HEK293 (cell line): ENCODE data around the gene RBM27.
A peak's percentile ranks its signal among the peaks of the same experiment; 100 is the strongest.
"Not testable (repeated sequence)": the region's sequence is repeated elsewhere in the genome, so short reads cannot be mapped to it uniquely, and the experiment has no call there.

Experiments
- CTCF ChIA-PET: fragments of 350-600 bp; formaldehyde crosslinking; extraction: SDS; loops from one replicate; lab custom pipeline; 2021; ENCODE audit warnings: antibody characterized with exemption; lab: Yijun Ruan, JAX
- POLR2A ChIA-PET: fragments of 300-600 bp; formaldehyde crosslinking; extraction: SDS; loops from one replicate; lab custom pipeline; 2020; ENCODE audit warnings: antibody characterized with exemption, inconsistent platforms; lab: Yijun Ruan, JAX
- H3K27ac ChIP-seq: fragments of 200-500 bp; sonication (Bioruptor generic); 2 replicates; pipeline ENCODE4 v1.5.1; 2014; ENCODE audit warnings: low read depth, low read length, control low read depth, inconsistent platforms; ENCODE audit errors: extremely low read depth
- H3K36me3 ChIP-seq, 2 experiments: fragments of 200-500 bp in 1 of 2; sonication (Bioruptor generic) in 1 of 2; 1 replicate in 1 of 2; 2 replicates in 1 of 2; pipeline ENCODE4 v1.5.1; 2014 to 2017; ENCODE audit warnings: inconsistent platforms in 2 of 2, low read length in 2 of 2; ENCODE audit not compliant: control insufficient read depth in 2 of 2, insufficient read depth in 1 of 2
- H3K4me1 ChIP-seq: fragments of 200-500 bp; sonication (Bioruptor generic); 2 replicates; pipeline ENCODE4 v1.5.1; 2014; ENCODE audit warnings: mild to moderate bottlenecking, low read length, inconsistent platforms; ENCODE audit not compliant: control insufficient read depth, insufficient read depth
- H3K4me3 ChIP-seq: 2 replicates; pipeline ENCODE4 v1.5.1; 2011; ENCODE audit warnings: low read depth, mild to moderate bottlenecking, control low read depth, low read length, moderate library complexity
- H3K9me3 ChIP-seq: fragments of 200-500 bp; sonication (Bioruptor generic); 2 replicates; pipeline ENCODE4 v1.5.1; 2014; ENCODE audit warnings: low read depth, low read length, inconsistent platforms; ENCODE audit not compliant: control insufficient read depth, insufficient read depth
- IKZF3 ChIP-seq: fragments of 450-650 bp; IDR thresholded peaks from 2 replicates; pipeline ENCODE4 v1.5.0; 2018; ENCODE audit warnings: missing biosample characterization, mild to moderate bottlenecking, missing genetic modification characterization, moderate library complexity
- ZBTB1 ChIP-seq: fragments of 450-650 bp; formaldehyde crosslinking; IDR thresholded peaks from 2 replicates; pipeline ENCODE4 v1.5.1; 2016; ENCODE audit warnings: missing biosample characterization, missing genetic modification characterization
- ZBTB20 ChIP-seq: fragments of 450-650 bp; formaldehyde crosslinking; IDR thresholded peaks from 2 replicates; pipeline ENCODE4 v1.5.1; 2016; ENCODE audit warnings: missing biosample characterization, missing genetic modification characterization
- ZNF19 ChIP-seq: fragments of 450-650 bp; formaldehyde crosslinking; IDR thresholded peaks from 2 replicates; pipeline ENCODE4; 2016; ENCODE audit warnings: missing biosample characterization, missing genetic modification characterization, low read depth
- ZNF239 ChIP-seq: fragments of 450-650 bp; formaldehyde crosslinking; IDR thresholded peaks from 2 replicates; pipeline ENCODE4 v1.5.1; 2016; ENCODE audit warnings: missing biosample characterization, missing genetic modification characterization
- ZNF404 ChIP-seq: fragments of 450-650 bp; formaldehyde crosslinking; IDR thresholded peaks from 2 replicates; pipeline ENCODE4 v1.5.1; 2017; ENCODE audit warnings: missing biosample characterization, missing genetic modification characterization
- ZNF416 ChIP-seq: fragments of 450-650 bp; formaldehyde crosslinking; IDR thresholded peaks from 2 replicates; pipeline ENCODE4 v1.5.1; 2016; ENCODE audit warnings: missing biosample characterization, missing genetic modification characterization
- ZNF558 ChIP-seq: fragments of 450-650 bp; formaldehyde crosslinking; IDR thresholded peaks from 2 replicates; pipeline ENCODE4 v1.5.1; 2016; ENCODE audit warnings: missing biosample characterization, missing genetic modification characterization
- ZNF560 ChIP-seq: fragments of 450-650 bp; formaldehyde crosslinking; IDR thresholded peaks from 2 replicates; pipeline ENCODE4 v1.5.1; 2017; ENCODE audit warnings: missing biosample characterization, missing genetic modification characterization, borderline replicate concordance
- ZNF600 ChIP-seq: fragments of 450-650 bp; formaldehyde crosslinking; IDR thresholded peaks from 2 replicates; pipeline ENCODE4 v1.5.1; 2016; ENCODE audit warnings: missing biosample characterization, missing genetic modification characterization
- ZNF610 ChIP-seq: fragments of 450-650 bp; formaldehyde crosslinking; IDR thresholded peaks from 2 replicates; pipeline ENCODE4 v1.5.1; 2016; ENCODE audit warnings: missing biosample characterization, missing genetic modification characterization, borderline replicate concordance
- ZNF660 ChIP-seq: fragments of 450-650 bp; IDR thresholded peaks from 2 replicates; pipeline ENCODE4 v1.5.1; 2018; ENCODE audit warnings: missing biosample characterization, mild to moderate bottlenecking, missing genetic modification characterization
- ZNF664 ChIP-seq: fragments of 450-650 bp; formaldehyde crosslinking; IDR thresholded peaks from 2 replicates; pipeline ENCODE4 v1.5.1; 2016; ENCODE audit warnings: missing biosample characterization, missing genetic modification characterization
- ZNF707 ChIP-seq: fragments of 450-650 bp; formaldehyde crosslinking; IDR thresholded peaks from 2 replicates; pipeline ENCODE4 v1.5.1; 2016; ENCODE audit warnings: missing biosample characterization, missing genetic modification characterization
- TF ChIP-seq, protein P1 (sequence below): fragments of 450-650 bp; formaldehyde crosslinking; IDR thresholded peaks from 2 replicates; pipeline ENCODE4 v1.5.1; 2017; ENCODE audit warnings: missing biosample characterization, missing genetic modification characterization
- TF ChIP-seq, protein P2 (sequence below): fragments of 450-650 bp; formaldehyde crosslinking; IDR thresholded peaks from 2 replicates; pipeline ENCODE4 v1.5.1; 2016; ENCODE audit warnings: missing biosample characterization, missing genetic modification characterization
- TF ChIP-seq, protein P3 (sequence below): fragments of 450-650 bp; formaldehyde crosslinking; IDR thresholded peaks from 2 replicates; pipeline ENCODE4 v1.5.1; 2016; ENCODE audit warnings: missing biosample characterization, missing genetic modification characterization, borderline replicate concordance
- TF ChIP-seq, protein P4 (sequence below): fragments of 450-650 bp; IDR thresholded peaks from 2 replicates; pipeline ENCODE4 v1.5.1; 2018; ENCODE audit warnings: missing biosample characterization, mild to moderate bottlenecking, missing genetic modification characterization

The RBM27 gene

DNA sequence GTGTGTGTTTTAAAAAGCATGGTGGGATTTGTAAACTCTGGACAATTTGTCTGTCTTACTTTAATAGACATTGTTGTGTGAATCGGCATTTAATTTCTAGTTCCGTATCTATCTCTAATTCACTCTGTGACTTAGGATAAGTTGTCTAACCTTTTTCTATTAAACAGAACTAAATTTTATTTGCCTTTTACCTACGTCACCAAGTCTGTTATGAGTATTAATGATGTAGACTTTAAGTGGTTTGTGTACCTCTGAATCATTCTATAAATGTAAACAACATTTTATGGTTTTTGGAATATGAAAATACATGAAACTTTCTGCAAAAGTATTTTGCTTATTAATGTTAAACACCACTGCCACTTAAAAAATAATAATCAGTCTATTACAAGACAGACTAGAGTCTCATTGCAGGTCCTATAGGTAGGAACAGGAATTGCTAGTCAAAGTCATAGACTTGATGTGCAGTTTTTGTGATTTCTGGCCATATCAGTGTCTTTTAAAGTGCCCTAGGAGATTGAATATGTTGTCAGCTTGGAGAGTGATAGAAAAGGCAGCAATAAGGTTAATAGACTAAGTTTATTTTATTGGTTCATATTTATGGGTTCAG lies 5.6 kb downstream of the RBM27 start:
- ChIA-PET POLR2A (no interaction called here), CTCF (interaction anchor here (0.8 kb wide), 1 partner anchor 32 kb away, joined by 3 read pairs; no protein-coding TSS in a partner anchor)
- Histone ChIP-seq H3K4me3 (no peak overlapping the region), H3K9me3 (no peaks in the 10 kb centered on the region), H3K36me3 (no peaks in the 10 kb centered on the region; a peak in 1 of 3 replicates), H3K4me1 (peaks cover 17% of the 10 kb centered on the region), H3K27ac (no peak overlapping the region)
- TF ChIP-seq, protein P1, sequence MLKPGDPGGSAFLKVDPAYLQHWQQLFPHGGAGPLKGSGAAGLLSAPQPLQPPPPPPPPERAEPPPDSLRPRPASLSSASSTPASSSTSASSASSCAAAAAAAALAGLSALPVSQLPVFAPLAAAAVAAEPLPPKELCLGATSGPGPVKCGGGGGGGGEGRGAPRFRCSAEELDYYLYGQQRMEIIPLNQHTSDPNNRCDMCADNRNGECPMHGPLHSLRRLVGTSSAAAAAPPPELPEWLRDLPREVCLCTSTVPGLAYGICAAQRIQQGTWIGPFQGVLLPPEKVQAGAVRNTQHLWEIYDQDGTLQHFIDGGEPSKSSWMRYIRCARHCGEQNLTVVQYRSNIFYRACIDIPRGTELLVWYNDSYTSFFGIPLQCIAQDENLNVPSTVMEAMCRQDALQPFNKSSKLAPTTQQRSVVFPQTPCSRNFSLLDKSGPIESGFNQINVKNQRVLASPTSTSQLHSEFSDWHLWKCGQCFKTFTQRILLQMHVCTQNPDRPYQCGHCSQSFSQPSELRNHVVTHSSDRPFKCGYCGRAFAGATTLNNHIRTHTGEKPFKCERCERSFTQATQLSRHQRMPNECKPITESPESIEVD (tag by site-specific recombination): peak; percentile 41; the same call in 1 of the 2 replicates
- no peak for TF ChIP-seq ZNF19

DNA sequence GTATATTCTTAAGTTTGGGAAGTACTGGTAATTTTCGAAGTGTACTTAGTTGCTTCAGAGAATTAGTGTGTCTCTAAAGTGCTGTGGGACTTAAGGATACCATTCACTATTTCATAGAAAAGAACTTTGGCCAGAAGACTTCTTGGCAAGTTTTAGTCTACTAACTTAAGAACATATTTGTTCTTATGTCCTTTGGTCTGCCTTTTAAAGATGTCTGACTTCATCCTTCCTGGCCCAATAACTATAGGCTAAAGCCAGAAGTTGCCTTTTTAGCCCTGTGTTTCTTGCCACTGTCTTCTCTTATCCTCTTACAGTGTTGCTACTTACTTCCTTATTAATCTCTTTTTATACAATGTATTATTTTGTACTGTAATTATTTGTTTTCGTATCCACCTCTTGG lies 6.3 kb downstream of the RBM27 start:
- POLR2A ChIA-PET: no interaction called here
- TF ChIP-seq, protein P2, sequence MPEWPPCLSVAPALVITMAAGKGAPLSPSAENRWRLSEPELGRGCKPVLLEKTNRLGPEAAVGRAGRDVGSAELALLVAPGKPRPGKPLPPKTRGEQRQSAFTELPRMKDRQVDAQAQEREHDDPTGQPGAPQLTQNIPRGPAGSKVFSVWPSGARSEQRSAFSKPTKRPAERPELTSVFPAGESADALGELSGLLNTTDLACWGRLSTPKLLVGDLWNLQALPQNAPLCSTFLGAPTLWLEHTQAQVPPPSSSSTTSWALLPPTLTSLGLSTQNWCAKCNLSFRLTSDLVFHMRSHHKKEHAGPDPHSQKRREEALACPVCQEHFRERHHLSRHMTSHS (tag by site-specific recombination): no peak
- TF ChIP-seq ZNF404 (tag by site-specific recombination) (no peak), ZNF610 (tag by site-specific recombination) (no peak), ZNF664 (tag by site-specific recombination) (0 out of 2 replicates have a peak, but pooled peaks have one; percentile 12)
- TF ChIP-seq, all 188 proteins: peak for 1

DNA sequence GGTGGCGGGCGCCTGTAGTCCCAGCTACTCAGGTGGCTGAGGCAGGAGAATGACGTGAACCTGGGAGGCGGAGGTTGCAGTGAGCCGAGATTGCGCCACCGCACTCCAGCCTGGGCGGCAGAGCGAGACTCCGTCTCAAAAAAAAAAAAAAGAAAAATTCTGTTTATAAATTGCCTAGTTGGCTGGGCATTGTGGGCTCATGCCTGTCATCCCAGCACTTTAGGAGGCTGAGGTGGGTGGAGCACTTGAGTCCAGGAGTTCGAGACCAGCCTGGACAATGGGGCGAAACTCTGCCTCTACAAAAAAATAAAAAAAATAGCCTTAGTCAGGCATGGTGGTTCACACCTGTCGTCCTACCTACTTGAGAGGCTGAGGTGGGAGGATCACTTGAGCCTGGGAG lies 7.4 kb downstream of the RBM27 start:
- TF ChIP-seq ZNF600: 0 out of 2 replicates have a peak, but pooled peaks have one; percentile 27
- peak; percentile 95 for TF ChIP-seq ZNF558 (tag by site-specific recombination)
- H3K9me3 ChIP-seq, H3K4me3 ChIP-seq, CTCF ChIA-PET, H3K36me3 ChIP-seq, H3K27ac ChIP-seq: not testable (repeated sequence)
- POLR2A ChIA-PET: interaction anchor here (0.7 kb wide), 1 partner anchor 192 kb away, joined by 4 read pairs; no protein-coding TSS in a partner anchor
- peaks cover 20% of the 10 kb centered on the region for H3K4me1 ChIP-seq

More for the DNA sequence above, 6.3 kb downstream of the RBM27 start:
- H3K9me3 ChIP-seq: no peaks in the 10 kb centered on the region
- H3K4me1 ChIP-seq: peaks cover 20% of the 10 kb centered on the region
- CTCF ChIA-PET: interaction anchor here (0.8 kb wide), 1 partner anchor 31 kb away, joined by 3 read pairs; no protein-coding TSS in a partner anchor
- H3K27ac ChIP-seq: no peak overlapping the region
- H3K4me3 ChIP-seq: no peak overlapping the region
- H3K36me3 ChIP-seq: no peaks in the 10 kb centered on the region; a peak in 1 of 3 replicates

DNA sequence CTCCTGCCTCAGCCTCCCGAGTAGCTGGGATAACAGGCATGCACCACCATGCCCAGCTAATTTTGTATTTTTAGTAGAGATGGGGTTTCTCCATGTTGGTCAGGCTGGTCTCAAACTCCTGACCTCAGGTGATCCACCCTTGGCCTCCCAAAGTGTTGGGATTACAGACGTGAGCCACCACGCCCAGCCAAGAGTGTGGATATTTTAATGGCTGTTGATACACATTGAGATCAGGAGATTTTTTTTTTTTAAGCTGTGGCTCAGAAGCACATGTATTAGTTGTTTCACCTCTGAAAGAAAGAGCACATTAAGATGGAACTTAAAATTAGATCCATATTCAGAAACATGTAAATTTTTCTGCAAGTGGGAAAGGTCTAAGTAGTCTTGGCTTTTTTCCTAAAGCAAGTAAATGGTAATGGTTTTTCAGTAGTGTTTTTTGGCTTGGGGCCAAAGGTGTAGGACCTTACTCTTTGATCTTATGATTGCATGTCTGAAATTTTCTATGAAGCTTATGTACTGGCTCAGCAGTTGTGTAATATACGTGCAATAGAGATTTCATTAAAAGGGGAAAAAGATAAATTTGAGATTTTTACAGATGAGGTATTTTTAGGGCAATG lies 9.9 kb downstream of the RBM27 start:
- Histone ChIP-seq H3K4me1 (peaks cover 13% of the 10 kb centered on the region), H3K4me3 (no peak overlapping the region), H3K9me3 (no peaks in the 10 kb centered on the region), H3K27ac (no peak overlapping the region), H3K36me3 (no peaks in the 10 kb centered on the region; a peak in 1 of 3 replicates)
- ChIA-PET CTCF (interaction anchor here (0.5 to 1.1 kb wide), 5 partner anchors 10 to 306 kb away, joined by 3 to 6 read pairs (median 4); no protein-coding TSS in a partner anchor), POLR2A (interaction anchor here (2.1 kb wide), 1 partner anchor 10 kb away, joined by 9 read pairs; the partner anchor contains the start of gene RBM27)
- TF ChIP-seq, protein P3, sequence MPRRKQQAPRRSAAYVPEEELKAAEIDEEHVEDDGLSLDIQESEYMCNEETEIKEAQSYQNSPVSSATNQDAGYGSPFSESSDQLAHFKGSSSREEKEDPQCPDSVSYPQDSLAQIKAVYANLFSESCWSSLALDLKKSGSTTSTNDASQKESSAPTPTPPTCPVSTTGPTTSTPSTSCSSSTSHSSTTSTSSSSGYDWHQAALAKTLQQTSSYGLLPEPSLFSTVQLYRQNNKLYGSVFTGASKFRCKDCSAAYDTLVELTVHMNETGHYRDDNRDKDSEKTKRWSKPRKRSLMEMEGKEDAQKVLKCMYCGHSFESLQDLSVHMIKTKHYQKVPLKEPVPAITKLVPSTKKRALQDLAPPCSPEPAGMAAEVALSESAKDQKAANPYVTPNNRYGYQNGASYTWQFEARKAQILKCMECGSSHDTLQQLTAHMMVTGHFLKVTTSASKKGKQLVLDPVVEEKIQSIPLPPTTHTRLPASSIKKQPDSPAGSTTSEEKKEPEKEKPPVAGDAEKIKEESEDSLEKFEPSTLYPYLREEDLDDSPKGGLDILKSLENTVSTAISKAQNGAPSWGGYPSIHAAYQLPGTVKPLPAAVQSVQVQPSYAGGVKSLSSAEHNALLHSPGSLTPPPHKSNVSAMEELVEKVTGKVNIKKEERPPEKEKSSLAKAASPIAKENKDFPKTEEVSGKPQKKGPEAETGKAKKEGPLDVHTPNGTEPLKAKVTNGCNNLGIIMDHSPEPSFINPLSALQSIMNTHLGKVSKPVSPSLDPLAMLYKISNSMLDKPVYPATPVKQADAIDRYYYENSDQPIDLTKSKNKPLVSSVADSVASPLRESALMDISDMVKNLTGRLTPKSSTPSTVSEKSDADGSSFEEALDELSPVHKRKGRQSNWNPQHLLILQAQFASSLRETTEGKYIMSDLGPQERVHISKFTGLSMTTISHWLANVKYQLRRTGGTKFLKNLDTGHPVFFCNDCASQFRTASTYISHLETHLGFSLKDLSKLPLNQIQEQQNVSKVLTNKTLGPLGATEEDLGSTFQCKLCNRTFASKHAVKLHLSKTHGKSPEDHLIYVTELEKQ (tag by site-specific recombination): no peak
- no peak for TF ChIP-seq ZNF707
- TF ChIP-seq, protein P4, sequence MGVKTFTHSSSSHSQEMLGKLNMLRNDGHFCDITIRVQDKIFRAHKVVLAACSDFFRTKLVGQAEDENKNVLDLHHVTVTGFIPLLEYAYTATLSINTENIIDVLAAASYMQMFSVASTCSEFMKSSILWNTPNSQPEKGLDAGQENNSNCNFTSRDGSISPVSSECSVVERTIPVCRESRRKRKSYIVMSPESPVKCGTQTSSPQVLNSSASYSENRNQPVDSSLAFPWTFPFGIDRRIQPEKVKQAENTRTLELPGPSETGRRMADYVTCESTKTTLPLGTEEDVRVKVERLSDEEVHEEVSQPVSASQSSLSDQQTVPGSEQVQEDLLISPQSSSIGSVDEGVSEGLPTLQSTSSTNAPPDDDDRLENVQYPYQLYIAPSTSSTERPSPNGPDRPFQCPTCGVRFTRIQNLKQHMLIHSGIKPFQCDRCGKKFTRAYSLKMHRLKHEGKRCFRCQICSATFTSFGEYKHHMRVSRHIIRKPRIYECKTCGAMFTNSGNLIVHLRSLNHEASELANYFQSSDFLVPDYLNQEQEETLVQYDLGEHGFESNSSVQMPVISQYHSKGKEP (tag by site-specific recombination): peak; percentile 92
- no peak for TF ChIP-seq ZNF239 (tag by site-specific recombination)
- TF ChIP-seq ZBTB20 (tag by site-specific recombination): no peak
- TF ChIP-seq ZNF558 (tag by site-specific recombination): 0 out of 2 replicates have a peak, but pooled peaks have one; percentile 24
- TF ChIP-seq ZNF560 (tag by site-specific recombination): no peak
- TF ChIP-seq ZNF416 (tag by site-specific recombination): no peak
- TF ChIP-seq ZBTB1: no peak
- peak; percentile 91 for TF ChIP-seq ZNF660 (tag by site-specific recombination)
- TF ChIP-seq IKZF3: 0 out of 2 replicates have a peak, but pooled peaks have one; percentile 63
